Activated naive CD8-positive, alpha-beta T cell treated with anti-CD3 and anti-CD28 coated beads, Interleukin-2, amount 10 ng/mL, durations not matched to agents 7 days and 5 days (primary cell): ENCODE measurements around the gene C1orf116. TPM values are rescaled to one million over a fixed set of nuclear protein-coding genes. Genes with fewer than 3 reads are reported as not detected.

Source experiments
- ATAC-seq: fragments of 150-1000 bp; cut with Tn5 transposase; one replicate; pipeline ENCODE4 v1.10.0; 2021; ENCODE audit warnings: low read depth, moderate library complexity
- POLR2A ChIA-PET: fragments of 350-600 bp; sonication (Branson Sonifier 250); formaldehyde crosslinking; loops from one replicate; lab custom pipeline; 2021; ENCODE audit warnings: antibody characterized with exemption; lab: Charles Lee
- DNase-seq: peaks from one replicate; pipeline ENCODE4 v3.0.0; 2021
- H3K27ac Mint-ChIP-seq: one replicate; pipeline ENCODE4 v1.8.0; 2022; ENCODE audit warnings: mild to moderate bottlenecking, mixed read lengths
- H3K27me3 Mint-ChIP-seq: one replicate; pipeline ENCODE4 v1.8.0; 2022; ENCODE audit warnings: mild to moderate bottlenecking, moderate library complexity, mixed read lengths
- H3K36me3 Mint-ChIP-seq: one replicate; pipeline ENCODE4 v1.8.0; 2021; ENCODE audit warnings: mild to moderate bottlenecking, mixed read lengths
- H3K4me1 Mint-ChIP-seq: one replicate; pipeline ENCODE4 v1.8.0; 2021; ENCODE audit warnings: mixed read lengths
- H3K4me3 Mint-ChIP-seq: one replicate; pipeline ENCODE4 v1.8.0; 2022; ENCODE audit warnings: mild to moderate bottlenecking, moderate library complexity, mixed read lengths
- H3K9me3 Mint-ChIP-seq: one replicate; pipeline ENCODE4 v1.8.0; 2021; ENCODE audit warnings: mixed read lengths
- total RNA-seq, 2 experiments: library from RNA; stranded (reverse); gene quantifications; one replicate each; pipeline ENCODE4 v1.2.3, GENCODE V29; 2021

Gene C1orf116
- total RNA-seq, 2 experiments from 2014 or later: not detected

- H3K9me3 Mint-ChIP-seq: no peaks in the 10 kb centered on the region
- H3K27me3 Mint-ChIP-seq: peaks cover 54% of the 10 kb centered on the region
- ATAC-seq (no peak), DNase-seq (no peak)
- H3K27ac Mint-ChIP-seq: no peak overlapping the region
- H3K4me1 Mint-ChIP-seq: peaks cover 2% of the 10 kb centered on the region
- H3K36me3 Mint-ChIP-seq: no peaks in the 10 kb centered on the region
- POLR2A ChIA-PET: no interaction called here
- H3K4me3 Mint-ChIP-seq: no peak overlapping the region
Measured at GRCh38 chr1:206974140-206974539, 58.4 kb downstream of the C1orf116 start.

- Mint-ChIP-seq H3K27me3 (peaks cover 45% of the 10 kb centered on the region), H3K4me1 (peaks cover 14% of the 10 kb centered on the region), H3K9me3 (no peaks in the 10 kb centered on the region), H3K36me3 (no peaks in the 10 kb centered on the region), H3K4me3 (no peak overlapping the region), H3K27ac (no peak overlapping the region)
- DNase-seq (no peak), ATAC-seq (no peak)
- POLR2A ChIA-PET: no interaction called here
Measured at GRCh38 chr1:206972728-206973127, 59.8 kb downstream of the C1orf116 start.

- no peak overlapping the region for H3K4me3 Mint-ChIP-seq
- DNase-seq (no peak), ATAC-seq (no peak)
- POLR2A ChIA-PET: no interaction called here
- no peaks in the 10 kb centered on the region for H3K9me3 Mint-ChIP-seq
- peaks cover 32% of the 10 kb centered on the region for H3K27me3 Mint-ChIP-seq
- peaks cover 27% of the 10 kb centered on the region for H3K4me1 Mint-ChIP-seq
- no peak overlapping the region for H3K27ac Mint-ChIP-seq
- H3K36me3 Mint-ChIP-seq: no peaks in the 10 kb centered on the region
Measured at GRCh38 chr1:206971029-206971655, 61.4 kb downstream of the C1orf116 start.

- H3K36me3 Mint-ChIP-seq: no peaks in the 10 kb centered on the region
- H3K9me3 Mint-ChIP-seq: no peaks in the 10 kb centered on the region
- ATAC-seq: no peak
- H3K27ac Mint-ChIP-seq: peak within 1 kb of the TSS; percentile 2
- H3K27me3 Mint-ChIP-seq: peaks cover 32% of the 10 kb centered on the region
- peaks cover 27% of the 10 kb centered on the region for H3K4me1 Mint-ChIP-seq
- no peak within 1 kb of the TSS for H3K4me3 Mint-ChIP-seq
- DNase-seq: no peak
- POLR2A ChIA-PET: no interaction called here
Measured at GRCh38 chr1:206970446-206970845, 62.1 kb downstream of the C1orf116 start, which contains the start of gene FCAMR. TSS of gene FCAMR (minus strand) at chr1:206970460. CDS start at chr1:206970125, 335 bp downstream.

- no peak overlapping the region for H3K4me3 Mint-ChIP-seq
- peaks cover 32% of the 10 kb centered on the region for H3K27me3 Mint-ChIP-seq
- H3K36me3 Mint-ChIP-seq: no peaks in the 10 kb centered on the region
- no peaks in the 10 kb centered on the region for H3K9me3 Mint-ChIP-seq
- DNase-seq (no peak), ATAC-seq (no peak)
- POLR2A ChIA-PET: no interaction called here
- H3K27ac Mint-ChIP-seq: no peak overlapping the region
- peaks cover 28% of the 10 kb centered on the region for H3K4me1 Mint-ChIP-seq
Measured at GRCh38 chr1:206969090-206969489, 63.5 kb downstream of the C1orf116 start.

Other genes with a start within 250 kb of the C1orf116 start
- gene IL20, start 167.1 kb downstream of the C1orf116 start, total RNA-seq: not detected
- not detected for gene IL24, start 135.3 kb downstream of the C1orf116 start, total RNA-seq
- 100 to 1,000 TPM; 145 to 159 TPM for gene FCMR, start 110.8 kb downstream of the C1orf116 start, total RNA-seq
- not detected for gene PIGR, start 86.3 kb downstream of the C1orf116 start, total RNA-seq
- gene FCAMR, start 62.3 kb downstream of the C1orf116 start, total RNA-seq: under 1 TPM in 1 of 2 experiments, not detected in 1; 0.22 TPM
- gene YOD1, start 18.5 kb upstream of the C1orf116 start, total RNA-seq: 10 to 100 TPM; 10.1 to 10.2 TPM
- gene PFKFB2, start 20.5 kb upstream of the C1orf116 start, total RNA-seq: 1 to 10 TPM; 4.6 to 4.8 TPM
- gene C4BPB, start 56.1 kb upstream of the C1orf116 start, total RNA-seq: 1 to 10 TPM; 1.0 to 2.7 TPM
- gene C4BPA, start 71.5 kb upstream of the C1orf116 start, total RNA-seq: not detected